Panc1 (cell line): ENCODE data around the gene SPRN. TPM values are rescaled to one million over a fixed set of nuclear protein-coding genes. Genes with fewer than 3 reads are reported as not detected.

Source experiments
- ATAC-seq: fragments of 200-7000 bp; cut with Tn5 transposase; 2 replicates; pipeline ENCODE4 v1.9.1; 2020; ENCODE audit warnings: mild to moderate bottlenecking, moderate library complexity
- BruUV-seq: library from RNA; stranded (reverse); fragments of 400-500 nt; replicated peaks from 2 replicates; lab custom pipeline; 2021; lab: Mats Ljungman, UMichigan
- CTCF ChIA-PET: fragments of 300-600 bp; sonication (Branson Sonifier 250); formaldehyde crosslinking; loops from one replicate; lab custom pipeline; 2022; ENCODE audit warnings: antibody characterized with exemption; lab: Charles Lee
- POLR2A ChIA-PET: fragments of 300-600 bp; sonication (Branson Sonifier 250); formaldehyde crosslinking; loops from one replicate; lab custom pipeline; 2022; ENCODE audit warnings: antibody characterized with exemption; lab: Charles Lee
- DNase-seq: peaks from one replicate; pipeline ENCODE4 v3.0.0-alpha.2; 2010; ENCODE audit warnings: low read depth, low spot score
- H3K27ac ChIP-seq: 2 replicates; pipeline ENCODE4 v1.5.1; 2011; ENCODE audit warnings: mild to moderate bottlenecking, low read length, inconsistent platforms
- H3K27me3 ChIP-seq: fragments of 200-500 bp; sonication (Bioruptor generic); 2 replicates; pipeline ENCODE4 v1.6.0; 2014; ENCODE audit warnings: low read length, inconsistent platforms; ENCODE audit not compliant: control insufficient read depth, insufficient read depth
- H3K36me3 ChIP-seq: fragments of 200-500 bp; sonication (Bioruptor generic); 2 replicates; pipeline ENCODE4 v1.5.1; 2014; ENCODE audit warnings: inconsistent platforms, mild to moderate bottlenecking, low read length, moderate library complexity; ENCODE audit not compliant: control insufficient read depth, insufficient read depth
- H3K4me1 ChIP-seq: 2 replicates; pipeline ENCODE4 v1.5.1; 2011; ENCODE audit warnings: inconsistent platforms, mild to moderate bottlenecking, low read length, moderate library complexity; ENCODE audit not compliant: control insufficient read depth, insufficient read depth
- H3K4me3 ChIP-seq, 2 experiments: 2 replicates each; pipeline ENCODE4 v1.5.1; 2011 to 2012; ENCODE audit warnings: low read depth in 2 of 2, low read length in 2 of 2, mild to moderate bottlenecking in 2 of 2, inconsistent platforms in 1 of 2, moderate library complexity in 1 of 2
- H3K9me3 ChIP-seq: fragments of 200-500 bp; sonication (Bioruptor generic); 2 replicates; pipeline ENCODE4 v1.5.1; 2014; ENCODE audit warnings: low read depth, mild to moderate bottlenecking, inconsistent platforms, low read length, moderate library complexity; ENCODE audit not compliant: control insufficient read depth, insufficient read depth
- CTCF ChIP-seq: fragments of 450-650 bp; IDR thresholded peaks from 2 replicates; pipeline ENCODE4 v1.5.1; 2017; ENCODE audit warnings: mild to moderate bottlenecking
- POLR2AphosphoS5 ChIP-seq: IDR thresholded peaks from 2 replicates; pipeline ENCODE4 v1.6.1; 2012; ENCODE audit warnings: mild to moderate bottlenecking, low read depth, low read length, moderate library complexity
- REST ChIP-seq, 2 experiments: IDR thresholded peaks; 2 replicates each; pipeline ENCODE4 v1.6.1; 2011 to 2012; ENCODE audit warnings: low read depth in 2 of 2, control low read depth in 1 of 2, low read length in 1 of 2, mild to moderate bottlenecking in 1 of 2, moderate library complexity in 1 of 2; ENCODE audit not compliant: insufficient read depth in 1 of 2
- SIN3A ChIP-seq: IDR thresholded peaks from 2 replicates; pipeline ENCODE4 v1.6.1; 2012; ENCODE audit warnings: low read depth, mild to moderate bottlenecking, low read length, moderate library complexity, borderline replicate concordance; ENCODE audit not compliant: insufficient read depth
- TCF7L2 ChIP-seq: IDR thresholded peaks from 2 replicates; pipeline ENCODE4 v1.6.1; 2011; ENCODE audit warnings: mild to moderate bottlenecking, low read depth, low read length, inconsistent platforms
- in situ Hi-C: cut with HindIII; loops from 2 replicates; pipeline ENCODE4 v1.10.0; 2016; ENCODE audit warnings: low sequenced_read_pairs, low pct_unique_long_range_greater_than_20kb
- intact Hi-C: fragments of 100-400 bp; cut with micrococcal nuclease; formaldehyde crosslinking; loops from one replicate; pipeline ENCODE4 v1.10.0; 2022; ENCODE audit not compliant: unreplicated experiment
- total RNA-seq: library from RNA; stranded (reverse); gene quantifications from one replicate; pipeline ENCODE4 v1.2.1, GENCODE V29; 2021; ENCODE audit not compliant: unreplicated experiment

SPRN gene
- total RNA-seq, 1 experiment from 2014 or later, result 0.64 TPM

DNA sequence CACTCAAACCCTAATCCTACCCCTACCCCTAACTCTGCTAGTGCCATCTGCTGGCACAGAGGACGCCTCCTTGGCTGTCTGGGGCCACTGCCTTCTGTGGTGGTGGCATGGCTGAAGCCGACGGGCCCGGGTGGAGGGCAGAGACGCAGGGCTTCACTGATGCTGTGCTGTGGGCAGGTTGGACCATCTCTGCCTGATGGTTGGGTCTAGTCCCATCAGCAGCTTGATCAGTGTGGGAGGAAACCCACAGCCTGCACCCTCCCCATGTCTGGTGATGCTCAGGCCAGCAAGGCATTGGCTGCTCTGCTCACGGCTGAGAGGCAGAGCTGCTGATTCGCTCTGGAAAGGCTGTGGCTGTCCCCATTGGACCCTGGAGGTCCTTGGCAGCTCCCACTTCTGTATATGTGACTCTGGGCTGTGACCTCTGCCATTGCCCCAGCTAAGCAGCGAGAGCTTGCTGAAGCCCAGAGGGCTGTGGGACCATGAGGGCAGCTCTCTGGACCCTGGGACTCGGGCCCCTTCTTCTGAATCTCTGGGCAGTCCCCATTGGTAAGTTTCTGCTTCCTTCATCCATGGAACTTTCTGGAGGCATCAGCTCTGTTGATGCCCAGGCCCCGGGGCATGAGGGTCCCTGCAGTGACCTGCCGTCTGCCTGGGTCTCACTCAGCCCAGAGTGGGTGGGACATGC lies 29.2 kb upstream of the SPRN start, which contains the start of gene SCART1:
TSS of gene SCART1 (plus strand) at position 430 of the 688 bp plus-strand sequence. CDS start at position 483, 53 bp downstream.
- BruUV-seq, result no TSS peak
- POLR2A ChIA-PET, result no interaction called here
- TF ChIP-seq REST (IDR thresholded peaks at IDR 0.05; ENCODE audit: insufficient read depth in 1 of 2, low read depth in 2 of 2, low read length in 1 of 2), result no peak
- no peak for TF ChIP-seq POLR2AphosphoS5
- TF ChIP-seq SIN3A, result no peak
- TF ChIP-seq CTCF, result no peak
- no peak for TF ChIP-seq TCF7L2
- no peaks in the 10 kb centered on the region for H3K4me1 ChIP-seq
- ATAC-seq (no peak; the same call in 1 of the 2 replicates), DNase-seq (no peak)
- in situ Hi-C loops (no loop called here), intact Hi-C loops (no loop called here)
- H3K4me3 ChIP-seq, result no peak within 1 kb of the TSS
- H3K27ac ChIP-seq, result no peak within 1 kb of the TSS
- CTCF ChIA-PET, result no interaction called here
- no peaks in the 10 kb centered on the region for H3K36me3 ChIP-seq
- peaks cover 4% of the 10 kb centered on the region; the same call in 1 of the 2 replicates for H3K9me3 ChIP-seq
- H3K27me3 ChIP-seq, result no peaks in the 10 kb centered on the region; the same call in 1 of the 2 replicates

GRCh38 chr10:133452453-133452852 lies 28.0 kb upstream of the SPRN start:
- Histone ChIP-seq H3K27ac (no peak overlapping the region), H3K4me3 (no peak overlapping the region), H3K36me3 (no peaks in the 10 kb centered on the region), H3K27me3 (no peaks in the 10 kb centered on the region; the same call in 1 of the 2 replicates), H3K9me3 (peaks cover 16% of the 10 kb centered on the region; the same call in 1 of the 2 replicates), H3K4me1 (no peaks in the 10 kb centered on the region)
- ChIA-PET POLR2A (no interaction called here), CTCF (no interaction called here)
- ATAC-seq, result no peak
- TF ChIP-seq TCF7L2 (no peak), SIN3A (no peak), CTCF (no peak), POLR2AphosphoS5 (no peak), REST (IDR thresholded peaks at IDR 0.05; ENCODE audit: insufficient read depth in 1 of 2, low read depth in 2 of 2, low read length in 1 of 2) (no peak)
- in situ Hi-C loops, result no loop called here
- intact Hi-C loops, result no loop called here
- BruUV-seq, result no TSS peak
- DNase-seq, result no peak
